ENCODE measurements around the gene LRRC10.

The LRRC10 gene

GRCh38 chr12:69610729-69611128, at the start of gene LRRC10:
Gene LRRC10, minus strand, starts transcription at chr12:69610907. Its CDS starts 69 bp downstream, at chr12:69610838.
- DNase-seq = no peak

GRCh38 chr12:69660164-69660863, 49.6 kb upstream of the LRRC10 start:
- no peak for DNase-seq

GRCh38 chr12:69658203-69658602, 47.5 kb upstream of the LRRC10 start:
- no peak for DNase-seq

- DNase-seq = no peak
Observed at GRCh38 chr12:69657376-69658137, 46.9 kb upstream of the LRRC10 start.

GRCh38 chr12:69655616-69656340, 45.1 kb upstream of the LRRC10 start:
- DNase-seq = no peak

- no peak for DNase-seq
Observed at GRCh38 chr12:69653703-69654102, 43.0 kb upstream of the LRRC10 start.

GRCh38 chr12:69651922-69652321, 41.2 kb upstream of the LRRC10 start:
- DNase-seq = no peak

GRCh38 chr12:69649529-69649928, 38.8 kb upstream of the LRRC10 start:
- no peak for DNase-seq

- DNase-seq = no peak
Observed at GRCh38 chr12:69648476-69648875, 37.8 kb upstream of the LRRC10 start.

- DNase-seq = no peak
Observed at GRCh38 chr12:69647178-69647577, 36.5 kb upstream of the LRRC10 start.

GRCh38 chr12:69645031-69645430, 34.3 kb upstream of the LRRC10 start:
- no peak for DNase-seq

GRCh38 chr12:69644511-69644910, 33.8 kb upstream of the LRRC10 start:
- no peak for DNase-seq

- DNase-seq = no peak
Observed at GRCh38 chr12:69642531-69642930, 31.8 kb upstream of the LRRC10 start.

GRCh38 chr12:69641546-69641945, 30.8 kb upstream of the LRRC10 start:
- no peak for DNase-seq

- DNase-seq = peak; percentile 62
Observed at GRCh38 chr12:69639400-69640016, 28.8 kb upstream of the LRRC10 start.

- DNase-seq = no peak
Observed at GRCh38 chr12:69633061-69633460, 22.4 kb upstream of the LRRC10 start.

- DNase-seq = no peak
Observed at GRCh38 chr12:69630191-69630590, 19.5 kb upstream of the LRRC10 start.

GRCh38 chr12:69627501-69627900, 16.8 kb upstream of the LRRC10 start:
- no peak for DNase-seq

GRCh38 chr12:69623970-69624369, 13.3 kb upstream of the LRRC10 start:
- no peak for DNase-seq

GRCh38 chr12:69621551-69621950, 10.8 kb upstream of the LRRC10 start:
- DNase-seq = no peak

GRCh38 chr12:69620921-69621320, 10.2 kb upstream of the LRRC10 start:
- DNase-seq = no peak

GRCh38 chr12:69620077-69620476, 9.4 kb upstream of the LRRC10 start:
- DNase-seq = no peak

- no peak for DNase-seq
Observed at GRCh38 chr12:69619050-69619449, 8.3 kb upstream of the LRRC10 start.
